Measurements from ENCODE around the gene IRX2.

Gene IRX2

DNA sequence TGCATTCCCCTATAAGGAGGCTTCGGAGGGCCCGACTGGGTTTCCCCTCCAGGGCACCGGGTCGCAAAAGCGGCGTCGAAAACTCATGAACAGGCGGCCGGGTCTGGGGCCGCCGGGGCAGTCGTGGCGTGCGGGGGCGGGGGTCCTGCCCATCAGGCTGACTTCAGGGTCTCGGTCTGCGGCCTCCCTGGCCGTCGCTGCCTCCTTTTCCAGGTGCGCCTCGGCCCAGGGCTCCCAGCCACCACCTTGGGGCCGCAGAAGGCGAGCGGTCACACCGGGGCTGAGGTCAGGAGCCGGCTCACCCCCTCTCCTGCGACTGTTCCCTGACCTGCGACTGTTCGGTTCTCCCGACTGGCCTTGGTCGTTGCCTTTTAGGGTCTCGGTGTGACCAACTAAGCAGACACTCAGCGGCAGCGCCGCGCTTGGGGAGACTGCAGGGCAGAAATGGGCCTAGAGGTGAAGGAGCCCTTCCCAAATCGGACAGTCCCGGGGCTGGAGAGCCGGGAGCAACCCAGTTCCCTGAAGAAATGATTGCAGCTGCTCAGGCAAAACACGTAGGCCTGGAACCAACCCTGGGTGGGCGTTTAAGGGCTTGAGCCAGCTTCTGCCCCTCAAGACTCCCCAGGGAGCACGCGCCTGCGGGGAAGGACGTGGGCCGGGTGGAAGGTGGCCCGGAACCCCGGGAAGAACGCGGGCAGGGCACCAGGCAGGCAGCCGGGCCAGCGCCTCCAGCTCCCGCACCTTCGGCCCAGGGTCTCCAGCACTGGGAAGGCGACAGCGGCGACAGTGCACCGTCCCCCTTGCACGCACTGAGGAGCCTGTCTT lies 11.2 kb downstream of the IRX2 start:
- no peak for DNase-seq

GRCh38 chr5:2739360-2740050 lies 12.0 kb downstream of the IRX2 start:
- DNase-seq, result no peak

DNA sequence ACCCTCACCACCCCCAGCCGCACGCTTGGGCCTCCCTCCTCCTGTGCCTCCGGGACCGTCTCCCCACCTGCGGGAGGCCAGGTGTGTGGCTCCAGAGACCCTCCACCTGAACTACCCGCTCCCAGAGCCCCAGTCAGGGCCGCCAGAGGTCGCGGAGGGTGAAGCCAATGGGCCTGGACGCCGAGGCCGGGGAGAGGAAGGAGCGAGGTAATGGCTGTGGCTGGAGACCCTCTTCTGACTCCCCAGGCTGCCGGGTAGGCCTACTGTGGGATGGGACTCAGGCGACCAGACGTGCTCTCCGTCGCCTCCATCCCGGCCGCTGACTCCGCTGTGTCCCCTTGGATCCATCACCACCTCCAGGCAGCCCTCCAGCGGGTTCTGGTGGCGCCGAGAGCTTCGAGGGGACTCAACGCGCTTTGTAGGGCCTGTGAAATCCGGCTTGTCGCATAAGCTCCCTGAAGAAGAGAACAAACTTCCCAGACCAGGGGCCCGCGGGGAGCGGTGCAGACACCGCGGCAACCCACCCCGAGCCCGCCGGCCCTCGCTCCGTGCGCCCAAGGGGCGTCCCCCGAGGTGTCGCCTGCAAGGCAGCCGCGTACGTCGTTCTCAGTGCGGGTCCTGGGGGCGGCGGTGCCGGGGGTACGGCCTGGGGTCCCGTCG lies 12.6 kb downstream of the IRX2 start:
- no peak for DNase-seq

DNA sequence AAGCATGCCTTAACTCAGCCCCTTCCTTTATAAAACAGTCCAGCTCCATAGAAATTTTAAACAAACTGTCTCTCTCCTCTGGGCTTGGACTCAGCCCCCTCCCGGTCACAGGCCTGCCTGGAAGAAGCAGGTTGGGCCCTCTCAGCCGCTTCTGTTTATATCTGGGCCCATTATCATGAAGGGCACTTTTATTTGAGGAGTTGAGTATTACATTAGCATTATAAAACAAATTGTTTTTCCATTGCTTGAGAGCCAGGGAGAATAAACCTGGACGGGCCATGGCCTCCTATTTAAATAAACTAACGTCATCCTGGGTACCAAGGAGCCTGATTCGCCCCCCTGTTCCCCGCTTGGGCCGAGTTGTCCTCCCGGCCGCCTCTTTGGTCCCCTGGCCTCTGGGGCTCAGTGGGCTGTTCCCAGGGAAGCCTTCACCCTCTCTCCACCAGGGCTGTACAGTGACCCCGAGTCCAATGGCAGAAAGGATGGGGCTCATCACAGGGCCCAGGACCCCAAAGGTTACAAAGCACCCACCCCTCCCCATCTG lies 13.2 kb downstream of the IRX2 start:
- no peak for DNase-seq

GRCh38 chr5:2737273-2738155 lies 14.0 kb downstream of the IRX2 start:
- no peak for DNase-seq

DNA sequence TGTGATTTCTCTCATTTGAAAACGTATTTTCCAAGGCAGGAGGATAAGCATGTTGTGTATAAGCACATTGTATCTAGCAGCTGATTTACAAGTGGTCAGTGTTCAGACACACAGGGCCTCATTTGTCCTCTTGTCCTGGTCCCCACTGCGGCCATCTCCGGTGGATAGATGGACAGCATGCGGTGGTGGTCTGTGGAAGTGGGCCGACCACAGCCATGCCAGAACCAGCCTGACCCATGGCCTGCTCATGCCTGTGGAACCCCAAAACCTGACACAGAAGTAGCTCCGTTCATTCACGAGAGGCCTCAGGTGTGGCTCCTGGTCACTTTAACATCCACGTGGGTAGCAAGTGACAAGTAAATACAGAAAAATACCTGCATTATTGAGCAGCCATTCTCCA lies 14.6 kb downstream of the IRX2 start:
- DNase-seq, result no peak

DNA sequence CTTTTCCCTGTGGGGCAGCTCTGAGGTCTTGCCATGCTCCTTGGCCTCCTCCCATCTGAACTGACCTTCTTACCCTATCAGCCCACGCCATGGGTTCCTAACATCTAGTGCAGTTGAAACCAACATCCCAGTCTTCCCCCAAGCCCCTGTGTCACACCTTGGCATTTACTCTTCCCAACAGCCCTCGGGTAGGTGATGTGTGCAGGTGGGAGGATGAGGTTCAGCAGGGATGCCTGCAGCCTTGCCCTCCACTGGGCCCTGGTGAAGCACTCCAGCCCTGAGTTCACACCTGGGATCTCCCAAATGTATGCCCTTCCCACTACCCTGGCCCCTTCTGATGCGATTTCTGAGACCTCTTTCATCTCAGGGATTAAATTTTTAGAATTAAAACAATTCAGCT lies 15.5 kb downstream of the IRX2 start:
- no peak for DNase-seq

- DNase-seq, result no peak
Measured at GRCh38 chr5:2732850-2733249, 18.6 kb downstream of the IRX2 start.

- no peak for DNase-seq
Measured at GRCh38 chr5:2732004-2732403, 19.5 kb downstream of the IRX2 start.

GRCh38 chr5:2729189-2729588 lies 22.3 kb downstream of the IRX2 start:
- no peak for DNase-seq

- no peak for DNase-seq
Measured at GRCh38 chr5:2727550-2727949, 23.9 kb downstream of the IRX2 start.

- no peak for DNase-seq
Measured at GRCh38 chr5:2725980-2726765, 25.3 kb downstream of the IRX2 start.

DNA sequence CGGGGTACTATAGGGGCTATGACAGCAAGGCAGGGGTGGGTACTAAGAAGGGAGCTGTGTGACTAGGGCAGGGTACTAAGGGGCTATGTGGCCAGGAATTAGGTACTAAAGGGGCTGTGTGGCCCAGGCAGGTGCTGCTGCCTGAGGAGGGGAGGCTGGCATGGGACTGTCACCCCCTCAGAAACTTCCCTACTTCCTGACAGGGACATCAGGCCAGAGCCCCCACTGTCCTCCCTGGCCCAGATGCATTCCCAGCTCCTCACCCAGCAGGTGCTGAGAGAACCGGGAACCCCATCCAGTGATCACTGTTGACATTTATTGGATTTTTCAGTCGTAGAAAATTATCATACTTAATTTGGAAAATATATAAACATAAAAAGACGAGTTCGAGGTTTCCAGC lies 26.6 kb downstream of the IRX2 start:
- DNase-seq, result no peak

DNA sequence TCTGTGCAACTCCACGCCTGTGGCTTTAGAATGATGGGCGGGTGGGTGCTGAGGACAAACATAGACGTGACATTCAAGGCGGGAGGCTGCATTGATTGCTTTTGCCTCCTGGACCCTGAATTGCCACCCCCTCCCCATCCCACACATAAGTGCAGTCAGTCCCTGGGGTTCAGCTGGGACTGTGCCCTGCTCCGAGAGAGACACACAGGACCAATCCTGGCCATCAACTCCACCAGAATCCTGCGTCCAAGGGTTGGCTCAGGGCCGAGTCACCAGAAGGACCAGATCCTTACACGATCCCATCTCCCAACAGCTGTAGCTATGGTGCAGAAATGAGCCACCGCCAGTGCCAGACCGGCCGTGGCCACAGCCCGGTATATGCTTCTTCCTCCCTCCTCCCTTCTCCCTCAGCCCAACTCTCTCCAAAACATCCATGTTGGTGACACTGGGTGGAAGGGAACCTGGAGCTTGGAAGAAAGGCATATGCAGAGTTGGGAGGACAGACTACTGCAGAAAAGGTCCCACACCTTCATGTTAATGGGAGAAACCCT lies 27.4 kb downstream of the IRX2 start:
- DNase-seq, result no peak

DNA sequence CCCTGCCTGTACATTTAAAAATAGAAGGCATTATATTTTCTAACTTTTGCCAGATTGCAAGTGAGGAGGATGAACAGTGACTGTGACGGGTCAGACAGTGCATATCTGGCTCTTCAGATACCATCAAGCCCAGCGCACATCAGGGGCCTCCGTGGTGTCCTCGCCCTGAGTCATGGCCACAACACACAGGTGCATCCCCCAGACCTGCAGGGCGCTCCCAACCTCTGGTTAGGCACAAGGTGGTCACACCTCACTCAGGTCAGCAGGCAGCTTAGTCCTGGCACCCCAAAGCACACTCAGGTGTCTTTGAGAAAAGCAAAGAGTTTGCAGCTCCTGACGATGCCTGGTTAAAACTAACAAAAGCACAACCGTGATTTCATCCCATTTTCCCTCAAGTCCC lies 28.6 kb downstream of the IRX2 start:
- no peak for DNase-seq

GRCh38 chr5:2721385-2722138 lies 29.9 kb downstream of the IRX2 start:
- no peak for DNase-seq

GRCh38 chr5:2719332-2719731 lies 32.1 kb downstream of the IRX2 start:
- no peak for DNase-seq

DNA sequence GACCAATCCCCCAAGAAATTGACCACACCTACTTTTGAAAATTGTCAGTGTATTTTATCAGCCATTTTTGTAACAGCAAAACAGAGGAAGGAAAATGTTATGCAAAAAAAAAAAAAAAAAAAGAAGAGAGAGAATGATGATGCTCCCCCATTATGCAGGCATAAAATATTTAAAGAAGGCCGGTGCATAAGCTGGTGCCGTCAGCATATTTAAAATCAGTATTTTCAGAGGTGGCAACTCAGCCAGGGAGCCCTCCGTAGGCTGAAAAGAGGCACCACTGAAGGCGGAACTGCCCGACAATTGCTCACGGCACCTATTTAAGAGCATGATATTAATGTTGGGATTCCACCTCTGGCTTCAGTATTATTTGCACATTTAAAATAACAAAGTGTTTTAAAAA lies 33.4 kb downstream of the IRX2 start:
- DNase-seq, result no peak

DNA sequence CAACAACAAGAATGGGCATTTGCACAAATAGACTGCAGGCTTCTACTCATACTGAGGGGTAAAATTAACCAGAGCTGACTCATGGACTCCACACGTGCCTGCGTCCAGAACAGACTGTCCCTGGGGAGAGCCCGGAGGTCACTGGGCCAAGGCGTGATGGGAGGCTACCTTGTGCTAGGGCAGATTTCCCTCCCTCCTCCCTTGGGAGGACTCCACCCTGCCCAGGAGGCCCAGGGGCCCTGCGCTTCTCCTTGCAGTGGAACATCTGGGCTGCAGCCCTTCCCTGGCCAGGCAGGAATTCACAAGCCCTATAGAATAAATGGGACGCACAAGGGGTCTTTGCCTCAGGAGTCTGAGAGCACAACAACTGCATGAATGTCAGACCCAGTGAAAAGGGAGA lies 35.6 kb downstream of the IRX2 start:
- no peak for DNase-seq

DNA sequence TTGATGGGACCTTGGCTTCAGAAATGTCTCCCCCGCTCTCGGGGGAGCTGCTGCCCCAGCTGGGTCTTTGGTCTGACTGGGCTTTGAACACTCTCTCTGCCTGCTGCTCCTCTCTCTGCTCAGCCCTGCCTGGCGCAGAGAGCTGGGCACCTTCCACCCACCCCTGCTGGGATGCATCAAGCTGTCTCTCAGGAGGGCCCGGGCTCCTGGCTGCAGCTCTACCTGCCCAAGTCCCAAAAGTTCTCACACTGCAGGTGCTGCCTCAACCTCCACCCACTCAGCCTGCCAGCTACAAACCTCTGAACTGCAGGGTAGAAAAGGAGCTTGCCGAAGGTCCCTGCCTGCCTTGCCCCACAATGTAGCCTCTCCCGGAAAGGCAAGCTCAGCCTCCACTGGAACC lies 36.7 kb downstream of the IRX2 start:
- DNase-seq, result no peak

- no peak for DNase-seq
Measured at GRCh38 chr5:2714026-2714425, 37.5 kb downstream of the IRX2 start.
